H1 (cell line): Measurements from ENCODE around the gene RBM10. TPM values are rescaled to one million over a fixed set of nuclear protein-coding genes. Genes with fewer than 3 reads are reported as not detected.

ENCODE experiments used
- CTCF ChIA-PET: fragments of 300-600 bp; sonication (Branson Sonifier 250); formaldehyde crosslinking; loops from one replicate; lab custom pipeline; 2021; ENCODE audit not compliant: partially characterized antibody; lab: Charles Lee
- POLR2A ChIA-PET: fragments of 300-600 bp; sonication (Branson Sonifier 250); formaldehyde crosslinking; loops from one replicate; lab custom pipeline; 2021; ENCODE audit warnings: inconsistent platforms; ENCODE audit not compliant: partially characterized antibody; lab: Charles Lee
- DNase-seq, 2 experiments: peaks; one replicate each; pipeline versions ENCODE4 v3.0.0 to v3.0.0-alpha.2; 2010 to 2022; ENCODE audit warnings: low spot score in 2 of 2, low read depth in 1 of 2, mixed read lengths in 1 of 2
- FAIRE-seq: peaks from 2 replicates; lab custom pipeline; 2011; peaks lifted over from hg19 to GRCh38; lab: Jason Lieb, UNC
- H2AFZ ChIP-seq: 2 replicates; pipeline ENCODE4 v1.8.1; 2012; ENCODE audit warnings: low read length, inconsistent platforms
- H2AK5ac ChIP-seq: 2 replicates; pipeline ENCODE4 v1.6.1; 2013; ENCODE audit warnings: low read depth, low read length
- H2BK120ac ChIP-seq: replicated peaks from 2 replicates; pipeline ENCODE3; 2013; ENCODE audit warnings: low read depth, low read length, inconsistent platforms
- H2BK12ac ChIP-seq: 2 replicates; pipeline ENCODE4 v1.6.1; 2013; ENCODE audit warnings: low read depth, low read length
- H2BK15ac ChIP-seq: 2 replicates; pipeline ENCODE4 v1.6.1; 2013; ENCODE audit warnings: low read length
- H2BK20ac ChIP-seq: 2 replicates; pipeline ENCODE4 v1.6.1; 2013; ENCODE audit warnings: low read length
- H2BK5ac ChIP-seq: 2 replicates; pipeline ENCODE4 v1.6.1; 2013; ENCODE audit warnings: low read depth, low read length
- H3K14ac ChIP-seq: 2 replicates; pipeline ENCODE4 v1.6.1; 2013; ENCODE audit warnings: inconsistent platforms; ENCODE audit not compliant: insufficient read length
- H3K18ac ChIP-seq: 2 replicates; pipeline ENCODE4 v1.6.1; 2013; ENCODE audit warnings: low read length; ENCODE audit errors: extremely low read depth
- H3K23ac ChIP-seq: 2 replicates; pipeline ENCODE4 v1.6.1; 2013; ENCODE audit warnings: inconsistent platforms; ENCODE audit not compliant: insufficient read length
- H3K23me2 ChIP-seq: 2 replicates; pipeline ENCODE4 v1.6.1; 2013; ENCODE audit warnings: low read depth, low read length
- H3K27ac ChIP-seq: 2 replicates; pipeline ENCODE4 v1.6.1; 2011; ENCODE audit warnings: low read depth, low read length, inconsistent platforms
- H3K27me3 ChIP-seq, 4 experiments: replicated peaks in 1 of 4; 1 replicate in 1 of 4; 2 replicates in 3 of 4; pipeline versions ENCODE4 v1.6.1 to v1.8.1; 2011 to 2013; ENCODE audit warnings: low read length in 3 of 4, mild to moderate bottlenecking in 3 of 4, inconsistent platforms in 2 of 4, mixed read lengths in 2 of 4, moderate library complexity in 1 of 4; ENCODE audit not compliant: control insufficient read depth in 3 of 4, insufficient read depth in 3 of 4; ENCODE audit errors: extremely low read depth in 1 of 4
- H3K36me3 ChIP-seq, 4 experiments: 2 replicates each; pipeline versions ENCODE4 v1.6.1 to v1.8.1; 2011 to 2013; ENCODE audit warnings: mild to moderate bottlenecking in 4 of 4, low read length in 3 of 4, moderate library complexity in 2 of 4, control low read depth in 1 of 4, inconsistent platforms in 1 of 4; ENCODE audit not compliant: insufficient read depth in 4 of 4, control insufficient read depth in 2 of 4
- H3K4ac ChIP-seq: replicated peaks from 2 replicates; pipeline ENCODE3; 2013; ENCODE audit warnings: low read length, low read depth, mixed read lengths, inconsistent platforms; ENCODE audit not compliant: insufficient read length
- H3K4me1 ChIP-seq, 4 experiments: replicated peaks in 1 of 4; 1 replicate in 1 of 4; 2 replicates in 3 of 4; pipeline versions ENCODE4 v1.6.1 to v1.8.1; 2011 to 2013; ENCODE audit warnings: low read length in 3 of 4, inconsistent platforms in 2 of 4, mixed read lengths in 1 of 4; ENCODE audit not compliant: insufficient read depth in 4 of 4, control insufficient read depth in 3 of 4
- H3K4me2 ChIP-seq, 2 experiments: 2 replicates each; pipeline versions ENCODE4 v1.6.1 to v1.8.1; 2011 to 2013; ENCODE audit warnings: low read depth in 2 of 2, low read length in 2 of 2, control low read depth in 1 of 2, inconsistent platforms in 1 of 2, mild to moderate bottlenecking in 1 of 2; ENCODE audit not compliant: insufficient read depth in 1 of 2
- H3K4me3 ChIP-seq, 4 experiments: fragments of 200-600, 300-600 bp in 1 of 4; sonication (generic), shearing (Covaris generic), sonication (Bioruptor Twin) in 1 of 4; 2 replicates each; pipeline versions ENCODE4 v1.5.1 to v1.8.1; 2011 to 2016; ENCODE audit warnings: low read length in 4 of 4, low read depth in 3 of 4, control low read depth in 2 of 4, inconsistent platforms in 2 of 4, mild to moderate bottlenecking in 2 of 4, mixed read lengths in 1 of 4, moderate library complexity in 1 of 4; ENCODE audit not compliant: insufficient read depth in 2 of 4; ENCODE audit errors: extremely low read depth in 1 of 4
- H3K56ac ChIP-seq: replicated peaks from 2 replicates; pipeline ENCODE3; 2013; ENCODE audit warnings: low read depth, mild to moderate bottlenecking, mixed read lengths, low read length, inconsistent platforms; ENCODE audit not compliant: insufficient read length
- H3K79me1 ChIP-seq: 2 replicates; pipeline ENCODE4 v1.6.1; 2013; ENCODE audit warnings: low read depth, low read length, control low read depth
- H3K79me2 ChIP-seq, 2 experiments: 2 replicates each; pipeline versions ENCODE4 v1.6.1 to v1.8.1; 2012 to 2013; ENCODE audit warnings: low read length in 2 of 2, mild to moderate bottlenecking in 2 of 2, inconsistent platforms in 1 of 2; ENCODE audit not compliant: insufficient read depth in 2 of 2, control insufficient read depth in 1 of 2
- H3K9ac ChIP-seq, 4 experiments: replicated peaks in 1 of 4; 1 replicate in 1 of 4; 2 replicates in 3 of 4; pipeline versions ENCODE4 v1.6.1 to v1.8.1; 2011 to 2013; ENCODE audit warnings: low read depth in 3 of 4, low read length in 3 of 4, control low read depth in 2 of 4, mild to moderate bottlenecking in 2 of 4, moderate library complexity in 2 of 4, inconsistent platforms in 1 of 4; ENCODE audit errors: extremely low read depth in 1 of 4
- H3K9me3 ChIP-seq, 2 experiments: 2 replicates each; pipeline versions ENCODE4 v1.6.1 to v1.8.1; 2012 to 2013; ENCODE audit warnings: mild to moderate bottlenecking in 2 of 2, moderate library complexity in 2 of 2, control low read depth in 1 of 2, inconsistent platforms in 1 of 2, low read depth in 1 of 2, low read length in 1 of 2, mixed read lengths in 1 of 2; ENCODE audit not compliant: insufficient read depth in 2 of 2
- H4K20me1 ChIP-seq, 2 experiments: replicated peaks in 1 of 2; 2 replicates each; pipeline versions ENCODE3 to v1.8.1; 2011 to 2013; ENCODE audit warnings: inconsistent platforms in 2 of 2, low read length in 2 of 2, mild to moderate bottlenecking in 1 of 2; ENCODE audit not compliant: insufficient read depth in 2 of 2, control insufficient read depth in 1 of 2
- H4K5ac ChIP-seq: 2 replicates; pipeline ENCODE4 v1.6.1; 2013; ENCODE audit warnings: low read length, low read depth, mixed read lengths, inconsistent platforms; ENCODE audit not compliant: insufficient read length
- H4K8ac ChIP-seq: 2 replicates; pipeline ENCODE4 v1.8.0; 2013; ENCODE audit warnings: mild to moderate bottlenecking, moderate library complexity, low read length, inconsistent platforms; ENCODE audit not compliant: insufficient read depth; ENCODE audit errors: extremely low read depth
- H4K91ac ChIP-seq: replicated peaks from 2 replicates; pipeline ENCODE3; 2013; ENCODE audit warnings: low read length, mixed read lengths, inconsistent platforms; ENCODE audit not compliant: insufficient read length
- ATF3 ChIP-seq: IDR thresholded peaks from 2 replicates; pipeline ENCODE4 v1.6.1; 2011; ENCODE audit warnings: low read depth, mild to moderate bottlenecking, low read length; ENCODE audit not compliant: insufficient read depth
- JUND ChIP-seq: IDR thresholded peaks from 2 replicates; pipeline ENCODE4 v1.6.1; 2011; ENCODE audit warnings: mild to moderate bottlenecking, improper control_type of control experiment, low read length
- KDM1A ChIP-seq: fragments of 200-600, 300-600 bp; sonication (generic); IDR thresholded peaks from 2 replicates; pipeline ENCODE4 v1.7.1; 2016; ENCODE audit warnings: mild to moderate bottlenecking, low read length, borderline replicate concordance
- KDM5A ChIP-seq: fragments of 200-600 bp; IDR thresholded peaks from 2 replicates; pipeline ENCODE4 v1.7.1; 2012; ENCODE audit warnings: mild to moderate bottlenecking, low read length, inconsistent platforms, mixed read lengths
- PHF8 ChIP-seq: fragments of 200-600 bp; sonication (generic); conservative IDR thresholded peaks from 2 replicates; pipeline ENCODE4 v1.7.1; 2012; ENCODE audit warnings: low read depth, mild to moderate bottlenecking, inconsistent platforms, low read length, moderate library complexity
- SP2 ChIP-seq: IDR thresholded peaks from 2 replicates; pipeline ENCODE4 v1.6.1; 2012; ENCODE audit warnings: mild to moderate bottlenecking, low read length, inconsistent platforms
- SP4 ChIP-seq: IDR thresholded peaks from 2 replicates; pipeline ENCODE4 v1.6.1; 2012; ENCODE audit warnings: low read length, inconsistent platforms
- SUZ12 ChIP-seq: fragments of 200-600 bp; sonication (generic); IDR thresholded peaks from 2 replicates; pipeline ENCODE4 v1.6.1; 2012; ENCODE audit warnings: mild to moderate bottlenecking, inconsistent platforms, low read length, moderate library complexity, mixed read lengths
- TEAD4 ChIP-seq: IDR thresholded peaks from 2 replicates; pipeline ENCODE4 v1.6.1; 2012; ENCODE audit warnings: low read depth, low read length, inconsistent platforms, mixed read lengths
- WGBS, 2 experiments: shearing (Covaris generic) in 1 of 2; methylation state at CpG; one replicate each; pipeline versions ENCODE4 v1.1.6 to v1.1.7; 2013 to 2015; ENCODE audit warnings: low lambda C conversion rate in 2 of 2, mixed read lengths in 2 of 2, inconsistent platforms in 1 of 2, low coverage in 1 of 2, missing lambda C conversion rate in 1 of 2; ENCODE audit not compliant: insufficient replicate concordance in 2 of 2, insufficient coverage in 1 of 2, insufficient read length in 1 of 2; ENCODE audit errors: extremely low coverage in 1 of 2, missing lambda C conversion rate in 1 of 2; 5-methylcytosine and 5-hydroxymethylcytosine counted together
- polyA plus RNA-seq, 7 experiments: library from polyadenylated mRNA; depleted of rRNA in 3 of 7; stranded (reverse) in 5 of 7; unstranded in 2 of 7; fragments of >200 nt in 5 of 7; fragments of 200-250 nt in 2 of 7; gene quantifications; 1 replicate in 5 of 7; 2 replicates in 1 of 7; 4 replicates in 1 of 7; pipeline versions ENCODE4 v1.2.1 to v1.2.3, GENCODE V29; 2011 to 2013; ENCODE audit warnings: missing spikeins in 2 of 7, mixed read lengths in 2 of 7
- total RNA-seq: library from RNA; stranded (reverse); fragmentation: NEBNext Ultra II Directional; extraction: Animal tissue kit (Norgen Biotek cat#: 25700); gene quantifications from 2 replicates; pipeline ENCODE4 v1.2.1, GENCODE V29; 2021
- TF ChIP-seq, protein P1 (sequence below): IDR thresholded peaks from 2 replicates; pipeline ENCODE4 v1.6.1; 2012; ENCODE audit warnings: low read length, inconsistent platforms

Gene RBM10
- total and polyA plus RNA-seq, 2 of the 8 experiments (the other 6 are each of a cell fraction or from before 2014, with no cell fraction given) = 35.7 to 64.0 TPM

DNA sequence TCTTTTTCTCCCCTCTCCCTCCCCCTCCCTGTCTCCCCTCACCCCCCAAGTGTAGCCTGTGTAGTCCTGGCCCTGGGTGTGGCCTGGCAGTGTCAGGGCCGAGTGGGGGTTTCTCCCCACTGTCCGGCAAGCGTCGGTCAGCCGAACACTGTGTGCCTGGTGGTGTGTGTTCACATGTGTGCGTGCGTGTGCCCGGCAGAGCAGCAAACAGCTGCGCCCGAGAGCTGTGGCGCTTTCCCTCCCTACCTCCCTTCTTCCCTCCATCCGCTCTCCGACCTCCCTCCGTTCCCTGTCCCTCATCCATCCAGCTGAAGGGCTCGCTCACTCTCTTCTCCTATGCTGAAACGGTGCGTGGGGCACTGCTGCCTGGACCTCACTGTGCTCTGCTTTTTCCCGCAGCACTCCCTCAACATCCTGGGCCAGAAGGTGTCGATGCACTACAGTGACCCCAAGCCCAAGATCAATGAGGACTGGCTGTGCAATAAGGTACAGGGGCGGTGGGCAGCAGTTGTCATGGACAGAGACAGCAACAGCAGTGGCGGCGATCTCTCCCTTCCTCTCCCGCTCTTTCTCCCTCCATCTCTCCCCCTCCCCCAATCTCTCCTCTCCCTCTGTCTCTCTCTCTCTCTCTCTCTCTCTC is 31.2 kb downstream of the RBM10 start:
- Histone ChIP-seq H3K23ac (no peak overlapping the region), H3K14ac (no peak overlapping the region), H3K23me2 (no peaks in the 10 kb centered on the region), H3K79me1 (no peaks in the 10 kb centered on the region; the same call in 1 of the 2 replicates), H4K8ac (no peak overlapping the region), H3K56ac (no peak overlapping the region), H3K4ac (no peak overlapping the region), H3K18ac (no peak overlapping the region), H2BK5ac (no peak overlapping the region), H2BK120ac (no peak overlapping the region), H3K79me2 (no peaks in the 10 kb centered on the region), H4K20me1 (peaks cover 0 to 4% of the 10 kb centered on the region in 2 experiments), H3K27me3 (no peaks in the 10 kb centered on the region), H3K4me3 (no peak overlapping the region), H2AFZ (no peak overlapping the region), H4K91ac (no peak overlapping the region), H2BK15ac (no peak overlapping the region), H3K36me3 (peaks cover 2 to 44% (median 22%) of the 10 kb centered on the region in 4 experiments; a peak in 7 of 8 replicates), H3K4me2 (no peak overlapping the region), H3K9ac (no peak overlapping the region), H4K5ac (no peak overlapping the region), H2BK12ac (no peak overlapping the region), H3K9me3 (no peaks in the 10 kb centered on the region), H2AK5ac (no peak overlapping the region), H3K27ac (no peak overlapping the region), H2BK20ac (no peak overlapping the region), H3K4me1 (no peaks in the 10 kb centered on the region)
- no peak for DNase-seq
- POLR2A ChIA-PET = interaction anchor here (1.3 to 1.4 kb wide), 2 partner anchors 13 to 27 kb away, joined by 3 to 6 read pairs; no protein-coding TSS in a partner anchor
- TF ChIP-seq, protein P1, sequence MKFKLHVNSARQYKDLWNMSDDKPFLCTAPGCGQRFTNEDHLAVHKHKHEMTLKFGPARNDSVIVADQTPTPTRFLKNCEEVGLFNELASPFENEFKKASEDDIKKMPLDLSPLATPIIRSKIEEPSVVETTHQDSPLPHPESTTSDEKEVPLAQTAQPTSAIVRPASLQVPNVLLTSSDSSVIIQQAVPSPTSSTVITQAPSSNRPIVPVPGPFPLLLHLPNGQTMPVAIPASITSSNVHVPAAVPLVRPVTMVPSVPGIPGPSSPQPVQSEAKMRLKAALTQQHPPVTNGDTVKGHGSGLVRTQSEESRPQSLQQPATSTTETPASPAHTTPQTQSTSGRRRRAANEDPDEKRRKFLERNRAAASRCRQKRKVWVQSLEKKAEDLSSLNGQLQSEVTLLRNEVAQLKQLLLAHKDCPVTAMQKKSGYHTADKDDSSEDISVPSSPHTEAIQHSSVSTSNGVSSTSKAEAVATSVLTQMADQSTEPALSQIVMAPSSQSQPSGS = no peak
- TF ChIP-seq TEAD4 (no peak), ATF3 (no peak), SP4 (no peak), SUZ12 (no peak), JUND (no peak), KDM5A (no peak), KDM1A (no peak), PHF8 (no peak), SP2 (no peak)
- CTCF ChIA-PET = no interaction called here
- 88% methylated on average over 9 of the region's 23 CpGs; no CpG with 5 or more reads in 1 of the 2 experiments for WGBS, 2 experiments
- FAIRE-seq = no peak
